ENCODE data around the gene CACNA1F.

- TF ChIP-seq CTCF (IDR thresholded peaks at IDR 0.05; ENCODE audit: insufficient read depth, low read length, poor library complexity, severe bottlenecking) (no peak), EZH2phosphoT487 (conservative IDR thresholded peaks at IDR 0.05; ENCODE audit: low read length) (no peak)
Measured at GRCh38 chrX:49190821-49191573, 42.1 kb downstream of the CACNA1F start.

Data from SU-DHL-6 (cell line).